OCI-LY3 (cell line): ENCODE data around the gene TEAD1.

Source experiments
- H2AFZ ChIP-seq: fragments of 200-600, 300-600 bp; shearing (Covaris generic); 2 replicates; pipeline ENCODE4 v1.6.0; 2014; ENCODE audit warnings: antibody characterized with exemption, low read depth, low read length
- H3K27ac ChIP-seq: fragments of 200-600, 300-600 bp; sonication (generic); 2 replicates; pipeline ENCODE4 v1.5.1; 2014; ENCODE audit warnings: mild to moderate bottlenecking, low read length, moderate library complexity, mixed read lengths
- H3K27me3 ChIP-seq: fragments of 200-600, 300-600 bp; sonication (generic); 2 replicates; pipeline ENCODE4 v1.6.1; 2014; ENCODE audit warnings: low read depth, low read length, mixed read lengths
- H3K36me3 ChIP-seq: fragments of 200-600, 300-600 bp; sonication (generic); replicated peaks from 2 replicates; pipeline ENCODE3; 2014; ENCODE audit warnings: low read depth, low read length, mixed read lengths
- H3K4me1 ChIP-seq: fragments of 300-600, 200-600 bp; sonication (generic); 2 replicates; pipeline ENCODE4 v1.6.1; 2014; ENCODE audit warnings: low read length, mixed read lengths
- H3K4me2 ChIP-seq: fragments of 200-600, 300-600 bp; sonication (generic); 2 replicates; pipeline ENCODE4 v1.6.1; 2014; ENCODE audit warnings: low read length, mixed read lengths
- H3K4me3 ChIP-seq: fragments of 300-600, 200-600 bp; sonication (generic); 2 replicates; pipeline ENCODE4 v1.5.1; 2014; ENCODE audit warnings: antibody characterized with exemption, mild to moderate bottlenecking, low read length, moderate library complexity
- H3K79me2 ChIP-seq: fragments of 300-600, 200-600 bp; shearing (Covaris generic); 2 replicates; pipeline ENCODE4 v1.6.1; 2014; ENCODE audit warnings: mild to moderate bottlenecking, low read length, mixed read lengths
- H3K9ac ChIP-seq: fragments of 300-600, 200-600 bp; shearing (Covaris generic); 2 replicates; pipeline ENCODE4 v1.6.0; 2014; ENCODE audit warnings: mild to moderate bottlenecking, low read length, moderate library complexity
- H3K9me3 ChIP-seq: fragments of 200-600, 300-600 bp; shearing (Covaris generic); 2 replicates; pipeline ENCODE4 v1.6.1; 2014; ENCODE audit warnings: low read length, mixed read lengths; ENCODE audit not compliant: insufficient read depth
- H4K20me1 ChIP-seq: fragments of 200-600, 300-600 bp; sonication (generic); 2 replicates; pipeline ENCODE4 v1.6.1; 2016; ENCODE audit warnings: low read length, mixed read lengths; ENCODE audit not compliant: insufficient read depth
- EZH2phosphoT487 ChIP-seq: fragments of 200-600 bp; shearing (Covaris generic); IDR thresholded peaks from 2 replicates; pipeline ENCODE4 v1.6.1; 2018; ENCODE audit warnings: antibody characterized with exemption, mixed run types, low read depth
- TF ChIP-seq, protein P1 (sequence below): fragments of 200-600, 300-600 bp; sonication (generic); IDR thresholded peaks from 2 replicates; pipeline ENCODE4 v1.5.1; 2014; ENCODE audit warnings: antibody characterized with exemption, low read length, low read depth

TEAD1 gene

DNA sequence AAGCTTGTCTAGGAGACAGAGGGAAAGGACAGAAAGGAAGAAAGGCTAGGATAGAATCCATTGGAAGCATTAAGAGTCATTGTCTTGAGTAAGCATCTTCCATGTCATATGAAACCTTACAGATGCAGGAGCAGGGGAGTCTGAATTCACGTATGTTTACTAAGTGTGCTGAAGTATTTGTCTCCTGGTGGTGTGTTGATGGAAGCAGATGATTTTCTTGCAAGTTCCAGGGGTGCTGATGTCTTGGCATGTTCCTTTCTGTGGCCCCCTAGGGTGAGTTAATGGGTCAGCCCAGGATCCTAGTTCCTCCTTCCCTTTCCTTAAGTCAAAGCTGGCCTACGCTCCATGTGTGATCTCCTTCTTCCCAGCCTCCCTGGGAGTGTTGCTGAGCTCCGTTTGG is 110.2 kb downstream of the TEAD1 start:
- H3K9ac ChIP-seq: no peak overlapping the region
- no peaks in the 10 kb centered on the region for H3K27me3 ChIP-seq
- no peaks in the 10 kb centered on the region for H3K79me2 ChIP-seq
- no peak overlapping the region for H3K4me2 ChIP-seq
- no peaks in the 10 kb centered on the region for H3K9me3 ChIP-seq
- H3K4me3 ChIP-seq: no peak overlapping the region
- H2AFZ ChIP-seq: no peak overlapping the region
- H3K4me1 ChIP-seq: no peaks in the 10 kb centered on the region
- no peaks in the 10 kb centered on the region for H3K36me3 ChIP-seq
- no peak overlapping the region for H3K27ac ChIP-seq
- TF ChIP-seq EZH2phosphoT487: no peak
- TF ChIP-seq, protein P1, sequence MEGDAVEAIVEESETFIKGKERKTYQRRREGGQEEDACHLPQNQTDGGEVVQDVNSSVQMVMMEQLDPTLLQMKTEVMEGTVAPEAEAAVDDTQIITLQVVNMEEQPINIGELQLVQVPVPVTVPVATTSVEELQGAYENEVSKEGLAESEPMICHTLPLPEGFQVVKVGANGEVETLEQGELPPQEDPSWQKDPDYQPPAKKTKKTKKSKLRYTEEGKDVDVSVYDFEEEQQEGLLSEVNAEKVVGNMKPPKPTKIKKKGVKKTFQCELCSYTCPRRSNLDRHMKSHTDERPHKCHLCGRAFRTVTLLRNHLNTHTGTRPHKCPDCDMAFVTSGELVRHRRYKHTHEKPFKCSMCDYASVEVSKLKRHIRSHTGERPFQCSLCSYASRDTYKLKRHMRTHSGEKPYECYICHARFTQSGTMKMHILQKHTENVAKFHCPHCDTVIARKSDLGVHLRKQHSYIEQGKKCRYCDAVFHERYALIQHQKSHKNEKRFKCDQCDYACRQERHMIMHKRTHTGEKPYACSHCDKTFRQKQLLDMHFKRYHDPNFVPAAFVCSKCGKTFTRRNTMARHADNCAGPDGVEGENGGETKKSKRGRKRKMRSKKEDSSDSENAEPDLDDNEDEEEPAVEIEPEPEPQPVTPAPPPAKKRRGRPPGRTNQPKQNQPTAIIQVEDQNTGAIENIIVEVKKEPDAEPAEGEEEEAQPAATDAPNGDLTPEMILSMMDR: no peak
- H4K20me1 ChIP-seq: no peaks in the 10 kb centered on the region

GRCh38 chr11:12784987-12785386 is 110.8 kb downstream of the TEAD1 start:
- H3K36me3 ChIP-seq: no peaks in the 10 kb centered on the region
- H2AFZ ChIP-seq: no peak overlapping the region
- no peak overlapping the region for H3K4me3 ChIP-seq
- H3K27me3 ChIP-seq: no peaks in the 10 kb centered on the region
- no peak overlapping the region for H3K27ac ChIP-seq
- no peak overlapping the region for H3K4me2 ChIP-seq
- no peak overlapping the region for H3K9ac ChIP-seq
- H3K79me2 ChIP-seq: no peaks in the 10 kb centered on the region
- TF ChIP-seq EZH2phosphoT487: no peak
- TF ChIP-seq, protein P1: no peak
- H3K9me3 ChIP-seq: no peaks in the 10 kb centered on the region
- no peaks in the 10 kb centered on the region for H3K4me1 ChIP-seq
- no peaks in the 10 kb centered on the region for H4K20me1 ChIP-seq

DNA sequence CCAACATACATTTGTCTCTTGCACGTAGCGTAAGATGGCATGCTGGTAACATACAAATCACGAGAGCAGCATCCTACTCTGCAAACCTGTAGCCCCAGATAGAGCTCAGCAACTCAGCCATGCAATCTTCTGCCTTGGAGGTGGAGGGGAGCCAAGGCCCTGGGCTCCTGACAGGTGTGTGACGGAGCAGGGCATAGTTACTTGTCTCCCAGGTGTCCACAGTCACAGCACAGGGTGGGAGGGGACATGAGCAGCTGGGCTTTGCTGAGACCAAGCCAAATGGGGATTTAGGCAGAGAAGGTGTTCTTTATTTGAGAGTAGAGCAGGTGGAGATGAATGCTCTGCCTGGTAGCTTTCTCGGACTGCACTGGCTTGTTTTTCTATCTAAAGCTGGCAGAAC is 111.7 kb downstream of the TEAD1 start:
- Histone ChIP-seq H4K20me1 (no peaks in the 10 kb centered on the region), H3K79me2 (no peaks in the 10 kb centered on the region), H3K9ac (no peak overlapping the region), H3K9me3 (no peaks in the 10 kb centered on the region), H3K4me2 (no peak overlapping the region), H3K27me3 (no peaks in the 10 kb centered on the region), H2AFZ (no peak overlapping the region), H3K4me1 (no peaks in the 10 kb centered on the region), H3K4me3 (no peak overlapping the region), H3K36me3 (no peaks in the 10 kb centered on the region), H3K27ac (no peak overlapping the region)
- TF ChIP-seq EZH2phosphoT487: no peak
- TF ChIP-seq, protein P1: no peak

- Histone ChIP-seq H3K27me3 (no peaks in the 10 kb centered on the region), H2AFZ (no peak overlapping the region), H3K36me3 (no peaks in the 10 kb centered on the region), H3K4me2 (no peak overlapping the region), H3K27ac (no peak overlapping the region), H3K9me3 (no peaks in the 10 kb centered on the region), H3K79me2 (no peaks in the 10 kb centered on the region), H3K4me1 (no peaks in the 10 kb centered on the region), H3K9ac (no peak overlapping the region), H3K4me3 (no peak overlapping the region), H4K20me1 (no peaks in the 10 kb centered on the region)
- no peak for TF ChIP-seq EZH2phosphoT487
- TF ChIP-seq, protein P1: no peak
Observed at GRCh38 chr11:12786450-12786849, 112.2 kb downstream of the TEAD1 start.
